Endothelial cell (in vitro differentiated cells): ENCODE data around the gene ALCAM. TPM values are rescaled to one million over a fixed set of nuclear protein-coding genes. Genes with fewer than 3 reads are reported as not detected.

Experiments
- DNase-seq: peaks from one replicate; pipeline ENCODE4 v3.0.0; 2021; ENCODE audit warnings: low spot score
- H3K27ac Mint-ChIP-seq: one replicate; pipeline ENCODE4 v1.8.0; 2021; ENCODE audit warnings: mixed read lengths, inconsistent platforms; ENCODE audit not compliant: unreplicated experiment
- H3K27me3 Mint-ChIP-seq: one replicate; pipeline ENCODE4 v1.8.0; 2021; ENCODE audit warnings: mild to moderate bottlenecking, moderate library complexity, mixed read lengths, inconsistent platforms; ENCODE audit not compliant: unreplicated experiment
- H3K36me3 Mint-ChIP-seq: one replicate; pipeline ENCODE4 v1.8.0; 2021; ENCODE audit warnings: mild to moderate bottlenecking, low read depth, mixed read lengths, inconsistent platforms; ENCODE audit not compliant: unreplicated experiment
- H3K4me1 Mint-ChIP-seq: one replicate; pipeline ENCODE4 v1.8.0; 2021; ENCODE audit warnings: mild to moderate bottlenecking, mixed read lengths, inconsistent platforms; ENCODE audit not compliant: unreplicated experiment
- H3K4me3 Mint-ChIP-seq: one replicate; pipeline ENCODE4 v1.8.0; 2021; ENCODE audit warnings: mild to moderate bottlenecking, mixed read lengths, inconsistent platforms; ENCODE audit not compliant: unreplicated experiment
- H3K9me3 Mint-ChIP-seq: one replicate; pipeline ENCODE4 v1.8.0; 2021; ENCODE audit warnings: mixed read lengths, inconsistent platforms; ENCODE audit not compliant: unreplicated experiment
- total RNA-seq: library from RNA; stranded (reverse); fragmentation: NEBNext Ultra II Directional; extraction: Animal tissue kit (Norgen Biotek cat#: 25700); gene quantifications from one replicate; pipeline ENCODE4 v1.2.1, GENCODE V29; 2021; ENCODE audit not compliant: unreplicated experiment
- TF ChIP-seq, protein P1 (sequence below): fragments of 200-600 bp; sonication (generic); IDR thresholded peaks from one replicate; pipeline ENCODE4 v1.5.0; 2021; ENCODE audit warnings: antibody characterized with exemption; ENCODE audit not compliant: unreplicated experiment

The ALCAM gene
- total RNA-seq, 1 donor from 2014 or later: 14.0 TPM

DNA sequence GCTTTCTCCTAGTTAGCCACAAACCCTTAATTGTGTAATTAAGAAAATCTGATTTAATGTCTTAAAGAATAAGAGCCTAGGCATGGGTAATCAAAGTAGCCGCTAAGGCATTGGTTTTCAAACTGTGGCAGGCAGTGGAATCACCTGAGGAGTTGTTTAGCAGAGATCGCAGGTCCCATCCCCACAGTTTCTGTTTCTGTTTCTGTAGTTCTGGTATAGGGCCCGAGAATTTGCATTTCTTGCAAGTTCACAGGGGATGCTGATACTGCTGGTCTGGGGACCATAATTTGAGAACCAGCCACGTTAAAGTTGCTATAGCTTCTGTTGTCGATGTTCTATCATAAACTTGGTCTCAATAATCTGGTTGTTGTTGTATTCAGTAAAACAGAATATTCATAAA, 204.3 kb downstream of the ALCAM start:
- Mint-ChIP-seq H3K27me3 (peaks cover 1% of the 10 kb centered on the region), H3K9me3 (no peaks in the 10 kb centered on the region), H3K27ac (no peak overlapping the region), H3K4me3 (no peak overlapping the region), H3K36me3 (peaks cover 6% of the 10 kb centered on the region), H3K4me1 (peaks cover 20% of the 10 kb centered on the region)
- TF ChIP-seq, protein P1, sequence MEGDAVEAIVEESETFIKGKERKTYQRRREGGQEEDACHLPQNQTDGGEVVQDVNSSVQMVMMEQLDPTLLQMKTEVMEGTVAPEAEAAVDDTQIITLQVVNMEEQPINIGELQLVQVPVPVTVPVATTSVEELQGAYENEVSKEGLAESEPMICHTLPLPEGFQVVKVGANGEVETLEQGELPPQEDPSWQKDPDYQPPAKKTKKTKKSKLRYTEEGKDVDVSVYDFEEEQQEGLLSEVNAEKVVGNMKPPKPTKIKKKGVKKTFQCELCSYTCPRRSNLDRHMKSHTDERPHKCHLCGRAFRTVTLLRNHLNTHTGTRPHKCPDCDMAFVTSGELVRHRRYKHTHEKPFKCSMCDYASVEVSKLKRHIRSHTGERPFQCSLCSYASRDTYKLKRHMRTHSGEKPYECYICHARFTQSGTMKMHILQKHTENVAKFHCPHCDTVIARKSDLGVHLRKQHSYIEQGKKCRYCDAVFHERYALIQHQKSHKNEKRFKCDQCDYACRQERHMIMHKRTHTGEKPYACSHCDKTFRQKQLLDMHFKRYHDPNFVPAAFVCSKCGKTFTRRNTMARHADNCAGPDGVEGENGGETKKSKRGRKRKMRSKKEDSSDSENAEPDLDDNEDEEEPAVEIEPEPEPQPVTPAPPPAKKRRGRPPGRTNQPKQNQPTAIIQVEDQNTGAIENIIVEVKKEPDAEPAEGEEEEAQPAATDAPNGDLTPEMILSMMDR: no peak
- DNase-seq: no peak

DNA sequence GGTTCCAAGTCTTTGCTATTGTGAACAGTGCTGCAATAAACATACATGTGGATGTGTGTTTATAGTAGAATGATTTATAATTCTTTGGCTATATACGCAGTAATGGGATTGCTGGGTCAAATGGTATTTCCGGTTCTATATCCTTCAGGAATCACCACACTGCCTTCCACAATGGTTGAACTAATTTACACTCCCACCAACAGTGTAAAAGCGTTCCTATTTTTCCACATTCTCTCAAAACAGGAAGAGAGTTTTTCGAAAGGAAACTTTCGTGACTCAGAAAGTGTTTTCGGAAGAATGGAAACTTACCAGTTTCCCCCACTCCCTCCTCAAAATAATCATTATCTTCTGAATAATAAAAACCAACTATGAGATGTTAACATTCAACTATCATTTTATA, 205.8 kb downstream of the ALCAM start:
- H3K36me3 Mint-ChIP-seq: peaks cover 6% of the 10 kb centered on the region
- DNase-seq: no peak
- no peaks in the 10 kb centered on the region for H3K9me3 Mint-ChIP-seq
- H3K27me3 Mint-ChIP-seq: peaks cover 1% of the 10 kb centered on the region
- peaks cover 9% of the 10 kb centered on the region for H3K4me1 Mint-ChIP-seq
- H3K27ac Mint-ChIP-seq: no peak overlapping the region
- no peak overlapping the region for H3K4me3 Mint-ChIP-seq
- TF ChIP-seq, protein P1: no peak

DNA sequence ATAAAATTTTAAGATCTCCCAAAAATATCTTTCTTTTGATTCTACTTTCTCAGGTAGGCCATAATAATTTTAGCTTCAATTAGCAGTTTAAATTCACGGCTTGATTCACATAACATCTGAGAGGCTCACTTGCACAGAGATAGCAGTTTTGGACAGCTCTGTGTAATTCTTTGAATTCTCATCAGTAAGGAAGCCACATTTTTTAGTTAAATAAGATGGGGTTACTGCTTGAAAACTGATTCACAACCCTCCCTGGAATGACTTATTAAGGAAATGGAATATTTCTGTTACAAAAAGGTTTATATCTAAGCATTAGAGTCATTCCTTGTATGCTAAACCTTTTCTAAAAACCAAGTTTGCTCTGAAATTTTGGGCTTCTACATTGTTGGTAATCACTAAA, 212.7 kb downstream of the ALCAM start:
- H3K9me3 Mint-ChIP-seq: no peaks in the 10 kb centered on the region
- no peak overlapping the region for H3K27ac Mint-ChIP-seq
- no peaks in the 10 kb centered on the region for H3K36me3 Mint-ChIP-seq
- no peak for DNase-seq
- TF ChIP-seq, protein P1: no peak
- H3K4me1 Mint-ChIP-seq: no peaks in the 10 kb centered on the region
- no peaks in the 10 kb centered on the region for H3K27me3 Mint-ChIP-seq
- H3K4me3 Mint-ChIP-seq: no peak overlapping the region

DNA sequence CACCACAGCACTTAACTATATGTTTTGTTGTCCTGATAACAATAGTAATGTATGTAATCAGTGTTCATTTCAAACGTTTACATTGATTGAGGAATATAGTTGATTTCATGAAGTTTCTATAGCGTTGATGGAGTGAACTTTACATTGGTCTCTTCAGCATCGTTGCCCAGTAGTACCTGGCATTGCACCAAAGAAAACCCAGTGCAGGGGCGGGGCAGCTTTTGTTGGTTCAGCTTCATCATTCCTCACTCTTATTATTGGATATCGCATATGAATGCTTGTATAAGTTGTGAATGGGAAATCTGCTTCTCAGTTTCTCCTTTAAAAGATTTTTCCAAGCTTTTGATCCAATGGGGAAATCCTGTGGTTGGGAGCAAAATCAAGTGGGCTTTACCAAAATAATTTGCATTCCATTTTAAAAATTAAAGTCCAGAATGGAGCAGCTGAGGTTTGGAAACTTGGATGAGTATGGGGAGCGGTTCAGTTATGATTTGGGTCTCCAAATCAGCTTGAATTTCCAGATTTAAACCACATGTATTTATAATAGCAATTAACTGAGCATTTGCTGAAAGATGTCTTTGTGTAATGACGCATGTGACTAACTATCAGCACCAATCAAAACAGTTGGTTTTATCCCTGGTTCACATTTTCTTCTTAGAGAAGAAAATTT, 213.7 kb downstream of the ALCAM start:
- Mint-ChIP-seq H3K27me3 (no peaks in the 10 kb centered on the region), H3K4me1 (no peaks in the 10 kb centered on the region), H3K4me3 (no peak overlapping the region), H3K36me3 (no peaks in the 10 kb centered on the region), H3K27ac (no peak overlapping the region), H3K9me3 (no peaks in the 10 kb centered on the region)
- no peak for DNase-seq
- TF ChIP-seq, protein P1: no peak

DNA sequence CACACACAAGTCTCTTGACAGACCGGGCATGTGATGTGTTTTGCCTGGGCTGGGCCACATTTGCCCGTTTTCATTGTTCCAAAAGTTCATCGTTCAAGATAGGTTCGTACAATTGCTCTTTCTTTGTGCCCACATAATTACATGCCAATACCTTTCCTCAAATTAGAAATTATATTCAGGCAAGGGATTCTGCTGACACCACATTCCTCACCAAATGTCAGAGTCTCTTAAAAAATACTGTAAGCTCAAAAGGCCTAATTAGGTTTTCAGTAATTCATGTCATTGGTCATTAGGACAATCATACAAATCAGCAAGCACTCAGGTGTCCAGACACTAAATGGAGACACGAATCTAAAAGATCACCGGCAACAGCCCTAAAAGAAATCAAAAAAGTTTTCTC, 215.3 kb downstream of the ALCAM start:
- no peaks in the 10 kb centered on the region for H3K4me1 Mint-ChIP-seq
- H3K27me3 Mint-ChIP-seq: no peaks in the 10 kb centered on the region
- TF ChIP-seq, protein P1: no peak
- H3K4me3 Mint-ChIP-seq: no peak overlapping the region
- H3K27ac Mint-ChIP-seq: no peak overlapping the region
- no peak for DNase-seq
- H3K36me3 Mint-ChIP-seq: no peaks in the 10 kb centered on the region
- H3K9me3 Mint-ChIP-seq: no peaks in the 10 kb centered on the region
